Central memory CD4-positive, alpha-beta T cell (primary cell): Measurements from ENCODE around the gene EIF2AK2.
"Not testable (repeated sequence)": the region's sequence is repeated elsewhere in the genome, so short reads cannot be mapped to it uniquely, and the experiment has no call there.

Experiments
- DNase-seq: peaks from one replicate; pipeline ENCODE4 v3.0.0; 2022
- total RNA-seq, 3 experiments: gene quantifications; one replicate each; lab custom pipeline; 2026; lab: John Stamatoyannopoulos, UW

EIF2AK2 gene
- total RNA-seq = 66.4 to 110 (median 77.6) reads per million in 3 experiments

DNA sequence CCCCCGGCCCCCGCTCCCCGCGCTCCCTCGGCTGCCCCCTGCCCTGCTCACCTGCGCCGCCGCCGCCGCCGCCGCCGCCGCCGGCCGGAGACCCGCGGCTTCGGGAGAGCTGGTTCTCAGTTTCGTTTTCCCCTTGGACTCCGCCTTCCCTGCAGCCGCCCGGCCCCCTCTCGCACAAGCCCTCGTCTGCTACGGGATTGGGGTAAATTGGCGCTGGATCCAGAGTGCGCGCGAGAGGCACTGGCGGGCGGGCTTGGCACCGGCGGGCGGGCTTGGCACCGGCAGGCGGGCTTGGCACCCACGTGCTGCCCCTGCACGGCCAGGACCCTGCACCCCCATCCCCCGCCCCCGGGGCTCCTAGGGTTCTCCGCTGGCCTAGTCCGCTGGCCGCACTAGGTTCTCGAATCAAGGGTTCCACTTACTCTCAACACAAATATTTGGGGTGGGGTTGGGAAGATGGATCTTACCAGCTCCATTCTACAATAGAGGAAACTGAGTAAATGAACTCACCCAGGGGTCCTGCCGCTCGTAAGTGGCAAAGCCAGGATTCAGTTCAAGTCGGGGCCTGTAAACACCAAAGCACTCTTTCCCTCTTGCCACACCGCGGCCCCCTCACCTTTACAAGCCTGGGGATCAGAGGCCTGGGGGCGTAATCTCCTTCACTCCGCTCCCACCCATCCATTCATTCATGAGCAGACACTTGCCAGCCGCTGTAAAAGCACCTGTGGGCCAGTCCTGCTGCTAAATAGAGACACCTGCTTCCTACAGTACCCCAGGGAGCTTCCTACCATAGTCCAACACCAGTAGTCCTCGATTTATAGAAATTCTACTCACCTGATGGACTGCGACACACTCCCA is at the start of gene EIF2AK2:
EIF2AK2 (minus strand) TSS at position 124 of the 858 bp plus-strand sequence. CDS start 9,174 bp downstream, outside the sequence.
- peak; percentile 85 for DNase-seq

DNA sequence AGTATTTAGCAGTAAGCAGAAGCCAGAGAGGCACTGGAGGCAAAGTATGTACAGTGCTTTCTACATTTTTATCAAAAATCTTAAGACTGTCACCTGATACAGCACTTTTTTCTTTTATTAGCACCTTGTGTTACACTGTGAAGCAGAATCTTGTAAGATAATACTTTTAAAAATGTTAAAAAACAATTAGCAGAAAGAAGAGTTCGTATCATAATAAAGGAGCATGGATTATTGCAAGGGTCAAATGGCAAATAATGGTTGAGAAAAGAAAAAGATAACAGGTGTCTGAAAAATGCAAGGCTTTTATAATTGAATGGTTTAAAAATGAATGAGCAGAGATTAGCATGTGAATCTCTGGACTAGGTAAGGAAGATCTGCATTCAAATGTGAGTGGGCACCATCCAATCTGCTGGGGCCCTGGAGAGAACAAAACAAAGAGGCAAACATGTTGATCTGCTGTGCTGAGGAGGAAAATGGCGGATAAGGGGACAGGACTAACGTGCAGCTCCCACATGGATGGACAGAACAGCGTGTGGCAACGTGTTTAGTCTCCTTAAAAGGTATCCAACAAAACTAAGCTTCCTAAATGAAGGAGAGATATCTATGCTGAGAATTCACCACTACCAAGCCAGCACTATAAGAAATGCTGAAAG is 49.0 kb upstream of the EIF2AK2 start:
- no peak for DNase-seq

DNA sequence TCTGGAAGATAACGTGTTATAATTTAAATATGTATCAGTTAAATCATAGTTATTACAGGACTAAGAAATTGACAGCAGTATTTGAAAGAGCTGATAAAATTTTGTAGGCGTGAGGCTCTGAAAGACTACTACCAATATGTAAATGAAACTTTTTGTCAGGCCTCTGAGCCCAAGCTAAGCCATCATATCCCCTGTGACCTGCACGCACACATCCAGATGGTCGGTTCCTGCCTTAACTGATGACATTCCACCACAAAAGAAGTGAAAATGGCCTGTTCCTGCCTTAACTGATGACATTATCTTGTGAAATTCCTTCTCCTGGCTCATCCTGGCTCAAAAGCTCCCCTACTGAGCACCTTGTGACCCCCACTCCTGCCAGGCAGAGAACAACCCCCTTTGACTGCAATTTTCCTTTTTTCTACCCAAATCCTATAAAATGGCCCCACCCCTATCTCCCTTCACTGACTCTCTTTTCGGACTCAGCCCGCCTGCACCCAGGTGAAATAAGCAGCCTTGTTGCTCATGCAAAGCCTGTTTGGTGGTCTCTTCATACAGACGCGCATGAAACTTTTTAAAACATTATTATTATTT is 48.4 kb upstream of the EIF2AK2 start:
- not testable (repeated sequence) for DNase-seq

DNA sequence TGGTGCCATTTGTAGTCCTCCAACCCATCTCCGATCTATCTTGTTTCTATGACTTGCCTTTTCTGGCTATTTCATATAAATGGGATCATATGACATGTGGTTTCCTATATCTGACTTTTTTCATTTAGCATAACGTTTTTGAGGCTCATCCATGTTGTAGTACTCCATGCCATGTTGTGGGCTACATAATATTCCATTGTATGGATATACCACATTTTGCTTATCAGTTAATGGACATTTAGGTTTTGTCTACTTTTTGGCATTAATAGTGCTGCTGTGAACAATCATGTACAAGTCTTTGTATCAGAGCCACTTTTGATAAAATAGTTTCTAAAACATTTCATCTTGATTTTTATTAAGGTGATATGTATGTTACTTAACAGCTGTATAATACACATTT is 46.9 kb upstream of the EIF2AK2 start:
- DNase-seq = no peak

DNA sequence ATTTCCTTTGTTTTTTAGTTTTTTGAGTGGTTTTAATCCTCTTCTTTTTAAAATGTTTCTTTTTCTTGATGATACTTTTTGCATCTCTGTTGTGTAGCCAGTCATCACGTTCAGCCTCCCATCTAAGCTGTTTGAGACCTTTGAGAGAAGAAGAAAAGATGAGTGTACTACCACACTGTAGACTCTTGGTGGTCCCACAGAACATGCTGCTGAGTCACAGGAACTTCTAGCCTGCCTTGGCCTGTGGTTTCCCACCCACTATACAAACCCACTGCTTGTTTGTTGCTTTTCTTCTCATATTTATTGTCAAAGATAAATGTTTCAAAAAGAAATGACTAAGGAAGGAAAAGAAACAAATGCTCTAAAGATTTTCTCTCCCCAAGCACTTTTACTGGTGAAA is 45.0 kb upstream of the EIF2AK2 start:
- DNase-seq = no peak

DNA sequence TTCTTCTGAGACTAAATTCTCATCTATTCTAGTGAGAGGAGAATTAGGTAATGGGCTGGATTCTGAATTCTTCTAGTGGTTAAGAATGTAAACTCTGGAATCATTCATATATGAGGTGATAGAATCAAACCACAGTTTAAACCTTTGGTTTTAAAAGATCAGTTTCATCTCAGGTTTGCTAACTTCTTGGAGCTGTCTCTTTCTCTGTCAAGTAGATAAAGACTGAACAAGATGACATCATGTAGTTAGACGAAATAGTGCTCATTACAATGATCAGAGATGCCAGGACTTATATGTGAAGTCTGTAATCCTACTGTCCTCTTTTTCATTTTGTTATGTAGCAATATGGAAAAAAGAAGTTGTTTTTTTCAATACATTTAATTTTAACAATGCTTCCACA is 44.4 kb upstream of the EIF2AK2 start:
- no peak for DNase-seq

DNA sequence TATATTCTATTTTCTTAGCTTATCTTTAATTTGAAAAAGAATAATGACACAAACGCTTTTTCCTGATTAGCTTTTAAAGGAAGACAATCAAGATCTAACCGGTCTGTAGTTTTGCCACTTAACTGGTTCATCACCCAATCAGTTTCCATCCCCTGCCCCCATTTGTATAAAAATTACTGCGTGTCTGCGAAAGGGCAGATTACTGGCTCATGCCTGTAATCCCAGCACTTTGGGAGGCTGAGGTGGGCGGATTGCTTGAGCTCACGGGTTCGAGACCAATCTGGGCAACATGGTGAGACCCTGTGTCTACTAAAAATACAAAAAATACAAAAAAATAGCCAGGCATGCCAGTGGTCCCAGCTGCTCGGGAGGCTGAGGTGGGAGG is 41.9 kb upstream of the EIF2AK2 start:
- DNase-seq = no peak

DNA sequence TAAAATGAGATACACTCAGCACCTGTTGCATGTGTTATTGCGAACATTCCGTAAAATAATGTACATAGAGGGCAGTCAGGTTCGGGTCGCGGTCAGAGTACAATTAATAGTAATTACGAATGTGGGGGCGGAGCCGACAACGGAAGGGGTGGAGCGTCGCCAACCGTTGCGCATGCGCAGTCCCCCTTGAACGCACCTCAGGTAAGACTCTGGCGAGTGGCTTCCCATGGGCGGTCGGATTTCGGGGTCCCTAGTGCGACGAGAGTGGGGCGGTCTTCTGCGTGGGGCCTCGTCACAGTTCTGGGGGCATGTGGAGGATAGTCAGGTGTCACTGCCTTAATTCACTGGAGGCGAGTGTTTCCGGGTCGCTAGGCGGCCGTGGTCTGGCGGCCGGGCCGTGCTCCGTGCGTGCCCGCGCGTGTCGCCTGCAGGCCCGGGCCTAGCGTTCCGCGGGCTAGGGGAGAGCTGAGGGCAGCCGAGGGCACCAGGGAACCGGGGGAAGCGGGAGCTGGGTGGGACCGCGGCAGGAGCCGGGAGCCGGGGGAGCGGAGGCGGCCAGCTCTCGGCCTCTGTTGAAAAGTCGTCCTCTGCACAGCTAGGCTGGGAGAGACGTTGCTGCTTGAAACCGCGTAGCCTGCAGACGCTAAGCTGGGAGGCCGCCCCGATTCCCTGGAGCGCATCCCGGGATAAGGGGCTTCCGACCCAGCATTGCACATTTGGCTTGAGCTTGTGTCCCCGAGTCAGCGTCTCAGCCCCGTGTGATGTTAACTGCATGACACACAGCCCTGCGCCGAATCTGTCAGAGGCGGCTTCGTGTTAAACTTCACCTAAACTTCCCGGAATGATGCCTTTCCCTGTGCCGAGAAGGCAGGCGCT is 39.8 kb upstream of the EIF2AK2 start, which contains the start of gene CEBPZOS:
CEBPZOS (plus strand) TSS at position 177 of the 876 bp plus-strand sequence. CDS start 3,209 bp downstream, outside the sequence.
- DNase-seq = peak; percentile 87

DNA sequence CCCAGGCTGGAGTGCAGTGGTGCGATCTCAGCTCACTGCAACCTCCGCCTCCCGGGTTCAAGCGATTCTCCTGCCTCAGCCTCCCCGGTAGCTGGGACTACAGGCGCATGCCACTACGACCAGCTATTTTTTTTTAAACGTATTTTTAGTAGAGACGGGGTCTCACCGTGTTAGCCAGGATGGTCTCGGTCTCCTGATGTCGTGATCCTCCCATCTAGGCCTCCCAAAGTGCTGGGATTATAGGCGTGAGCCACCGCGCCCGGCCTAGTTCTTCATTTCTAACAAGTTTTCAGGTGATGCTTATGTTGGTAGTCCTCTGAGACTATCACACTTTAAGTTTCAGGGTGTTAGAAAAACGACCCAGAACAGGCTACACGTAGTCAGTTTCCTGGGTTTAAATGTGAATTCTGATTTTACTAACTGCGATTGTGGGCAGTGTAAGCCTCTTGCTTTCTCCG is 39.1 kb upstream of the EIF2AK2 start:
- not testable (repeated sequence) for DNase-seq

DNA sequence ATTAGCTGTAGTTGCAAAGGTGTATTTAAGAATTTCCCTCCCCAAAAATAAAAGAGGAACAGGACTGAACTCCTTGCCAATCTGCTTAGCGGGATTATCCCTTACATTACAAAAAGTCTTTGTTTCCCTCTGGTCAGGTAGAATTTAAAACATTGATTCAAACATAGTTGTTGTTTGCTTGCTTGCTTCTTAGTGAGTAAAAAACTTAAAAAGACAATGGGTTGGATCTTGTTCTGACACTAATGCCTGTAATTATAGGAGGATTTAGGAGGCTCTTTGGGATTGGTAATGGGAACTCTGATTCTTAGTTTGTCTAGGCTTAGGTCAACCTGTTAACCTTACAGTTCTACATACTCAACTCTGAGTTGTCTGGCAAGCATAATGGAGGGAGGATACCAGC is 35.8 kb upstream of the EIF2AK2 start:
- no peak for DNase-seq

DNA sequence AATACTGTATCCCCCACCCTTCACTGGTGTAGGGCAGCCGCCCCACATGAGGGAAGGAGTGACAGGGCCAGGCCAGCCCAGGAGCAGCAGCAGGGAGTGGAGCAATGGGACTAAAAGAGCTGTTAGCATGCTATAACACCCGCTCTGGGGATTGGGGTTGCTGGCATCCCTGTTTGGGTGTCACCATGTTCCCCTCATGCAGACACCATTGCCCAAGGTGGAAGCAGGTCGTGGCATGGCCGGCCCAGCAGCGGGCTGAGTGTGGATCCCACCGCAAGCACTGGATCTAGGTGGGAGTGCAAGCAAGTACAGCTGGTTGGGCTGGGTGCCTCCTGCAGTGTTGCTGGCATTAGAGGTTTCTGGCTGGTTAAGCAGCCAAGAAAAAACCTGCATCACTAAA is 35.0 kb upstream of the EIF2AK2 start:
- DNase-seq = no peak

DNA sequence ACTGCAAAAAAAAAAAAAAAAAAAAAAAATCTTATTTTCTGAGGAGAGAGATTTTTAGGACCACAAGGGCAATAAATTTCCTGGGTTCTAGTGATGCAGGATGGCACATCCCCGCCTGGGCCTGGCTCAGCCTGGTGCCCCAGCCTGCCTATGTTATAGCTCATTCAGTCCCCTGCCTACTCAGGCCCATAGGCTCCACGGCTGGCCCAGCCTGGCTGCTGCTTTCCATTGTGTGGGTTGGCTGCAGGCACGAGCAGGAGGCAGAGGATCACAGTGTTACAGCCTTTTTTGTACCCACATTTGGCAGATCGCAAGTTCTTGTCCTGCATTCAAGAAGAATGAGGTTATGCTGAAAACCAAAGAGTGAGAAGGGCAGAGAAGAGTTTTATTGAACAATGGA is 34.5 kb upstream of the EIF2AK2 start:
- no peak for DNase-seq

DNA sequence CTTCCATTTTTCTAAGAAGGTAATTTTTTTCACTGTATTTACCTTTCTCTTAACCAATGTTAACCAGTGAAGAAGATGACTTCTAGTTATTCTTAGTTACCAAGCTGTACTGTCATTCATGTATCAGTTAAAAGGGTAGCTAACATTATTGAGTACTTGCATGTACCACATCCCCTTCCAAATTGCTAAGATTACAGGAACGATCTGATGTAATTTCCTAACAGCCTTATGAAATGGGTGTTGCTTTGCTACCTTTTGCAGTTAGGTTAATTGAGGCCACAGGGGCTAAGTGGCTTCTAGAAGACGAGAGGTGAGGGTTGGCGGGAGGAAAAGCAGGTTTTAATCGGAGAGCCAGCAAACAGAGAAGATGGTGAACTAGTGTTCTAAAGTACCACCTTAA is 33.5 kb upstream of the EIF2AK2 start:
- DNase-seq = no peak

DNA sequence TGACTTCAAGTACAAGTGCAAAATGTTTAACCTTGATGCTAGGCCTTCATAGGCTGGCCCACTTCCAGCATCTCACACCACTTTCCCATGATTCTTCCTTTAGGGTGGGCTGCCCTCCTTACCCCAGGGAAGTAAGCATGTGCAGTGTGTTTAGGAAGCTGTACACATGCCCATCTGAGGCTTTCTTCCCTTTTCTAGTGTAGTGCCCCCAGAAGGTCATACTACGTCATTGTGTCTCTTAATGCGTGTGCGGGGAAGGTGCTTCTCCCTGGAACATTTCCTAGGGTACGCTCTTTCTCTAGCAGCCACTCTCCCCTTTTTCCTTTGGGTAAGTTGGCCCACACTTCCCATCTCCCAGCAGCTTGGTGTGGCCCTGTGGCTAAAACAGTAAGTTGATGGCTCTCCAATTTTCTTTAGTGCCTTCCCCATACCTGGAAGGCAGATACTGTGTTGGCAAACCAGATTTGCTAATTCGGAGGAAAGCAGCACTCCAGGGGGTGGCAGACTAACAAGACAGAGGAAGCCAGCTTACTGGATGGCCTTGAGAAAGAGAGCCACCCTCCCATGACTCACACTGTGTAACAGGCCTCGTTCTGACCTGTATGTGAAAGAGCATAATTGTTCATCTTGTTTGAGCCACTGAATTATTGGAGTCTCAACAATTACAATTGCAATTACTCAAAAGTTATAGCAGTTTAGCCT is 32.8 kb upstream of the EIF2AK2 start:
- DNase-seq = no peak

DNA sequence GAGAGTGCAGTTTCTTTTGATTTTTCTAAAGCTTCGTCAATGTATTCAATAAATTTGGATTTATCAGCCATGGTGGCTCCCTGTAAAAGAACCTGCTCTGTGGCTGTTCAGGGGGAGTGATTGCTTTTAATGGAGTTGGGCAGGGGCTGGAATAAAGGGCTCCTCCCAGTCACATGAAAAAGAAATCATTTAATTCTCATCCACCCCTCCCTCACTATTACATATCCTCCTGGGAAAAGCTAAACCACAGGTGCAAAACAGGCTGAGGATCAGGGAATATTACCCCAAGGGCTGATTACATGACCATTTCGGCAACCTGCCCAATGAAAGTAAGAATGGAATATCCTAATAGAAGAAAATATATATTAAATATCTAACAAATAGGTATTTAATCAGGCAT is 31.8 kb upstream of the EIF2AK2 start, which contains the start of gene SULT6B1:
SULT6B1 (minus strand) TSS at position 101 of the 400 bp plus-strand sequence; CDS start at position 71, 30 bp downstream.
- DNase-seq = no peak

DNA sequence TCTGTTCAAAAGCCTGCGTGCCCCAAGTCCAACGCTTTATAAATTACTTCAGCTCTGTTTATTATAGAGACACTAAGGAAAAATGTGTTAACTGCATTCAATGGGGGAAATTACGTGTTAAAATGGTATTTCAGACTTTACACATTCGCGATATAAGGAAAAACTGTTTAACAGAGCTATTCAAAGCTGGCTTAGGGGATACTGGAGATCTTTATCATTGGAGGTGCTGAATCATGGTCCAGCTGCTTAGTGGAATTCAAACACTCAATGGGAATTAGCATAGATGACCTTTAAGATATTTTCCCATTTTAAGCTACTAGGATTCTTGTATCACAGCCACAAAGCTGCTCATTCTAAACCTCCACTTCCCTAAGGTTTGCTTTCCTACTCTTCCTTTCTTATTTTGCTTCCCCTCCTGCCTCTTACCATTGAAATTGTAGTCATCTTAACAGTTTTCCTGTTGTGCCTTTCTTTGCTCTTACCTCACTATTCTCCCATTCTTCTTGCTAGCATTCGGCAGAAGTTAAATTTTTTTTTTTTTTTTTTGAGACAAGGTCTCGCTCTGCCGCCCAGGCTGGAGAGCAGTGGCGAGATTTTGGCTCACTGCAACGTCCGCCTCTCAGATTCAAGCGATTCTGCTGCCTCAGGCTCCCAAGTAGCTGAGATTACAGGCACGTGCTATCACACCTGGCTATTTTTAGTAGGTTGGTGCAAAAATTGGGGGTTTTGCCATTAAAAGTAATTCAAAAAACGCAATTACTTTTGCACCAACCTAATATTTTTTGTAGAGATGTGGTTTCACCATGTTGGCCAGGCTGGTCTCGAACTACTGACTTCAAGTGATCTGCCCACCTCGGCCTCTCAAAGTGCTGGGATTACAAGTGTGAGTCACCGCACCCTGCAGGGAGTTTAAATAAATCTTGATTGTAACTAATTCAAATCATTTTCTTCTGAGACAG is 25.2 kb upstream of the EIF2AK2 start:
- no peak for DNase-seq

DNA sequence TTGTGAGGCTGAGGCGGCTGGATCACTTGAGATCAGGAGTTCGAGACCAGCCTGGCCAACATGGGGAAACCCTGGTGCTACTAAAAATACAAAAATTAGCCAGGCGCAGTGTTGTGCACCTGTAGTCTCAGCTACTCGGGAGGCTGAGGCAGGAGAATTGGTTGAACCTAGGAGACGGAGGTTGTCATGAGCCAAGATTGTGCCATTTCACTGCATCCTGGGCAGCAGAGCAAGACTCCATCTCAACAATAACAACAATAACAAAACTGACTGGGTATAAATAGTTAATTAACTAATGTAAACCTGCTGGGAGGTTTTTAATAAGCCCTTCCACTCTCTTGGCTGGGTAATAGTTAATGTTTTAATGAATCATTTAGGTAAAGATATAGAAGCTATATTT is 23.9 kb upstream of the EIF2AK2 start:
- no peak for DNase-seq

DNA sequence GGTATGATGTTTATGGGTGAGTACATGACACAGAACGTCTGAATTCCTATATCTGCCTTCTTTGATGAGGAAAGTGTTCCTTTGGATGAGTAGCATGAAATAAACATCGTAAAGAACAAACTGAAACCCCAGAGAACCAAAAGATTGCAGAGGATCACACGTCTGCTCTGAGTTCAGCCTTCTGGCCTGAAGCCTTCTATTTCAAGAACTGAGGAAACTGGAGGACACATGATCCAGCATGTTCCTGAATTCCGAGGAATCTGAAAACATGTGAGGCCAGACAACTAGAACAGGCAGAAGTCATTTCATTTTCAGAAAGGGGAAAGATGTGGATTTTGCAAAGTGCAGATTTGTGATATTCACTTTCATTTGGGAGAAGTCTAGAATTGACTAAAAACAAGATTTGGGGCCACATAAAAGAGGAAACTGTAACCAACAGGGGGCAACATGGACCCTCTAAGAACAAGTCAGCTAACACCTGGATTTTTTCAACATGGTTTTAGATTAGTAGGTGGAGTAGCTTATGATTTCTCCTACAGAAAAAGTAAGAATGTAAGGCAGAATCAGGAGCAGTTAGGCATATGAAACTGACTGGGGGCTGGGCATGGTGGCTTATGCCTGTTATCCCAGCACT is 23.3 kb upstream of the EIF2AK2 start:
- no peak for DNase-seq

DNA sequence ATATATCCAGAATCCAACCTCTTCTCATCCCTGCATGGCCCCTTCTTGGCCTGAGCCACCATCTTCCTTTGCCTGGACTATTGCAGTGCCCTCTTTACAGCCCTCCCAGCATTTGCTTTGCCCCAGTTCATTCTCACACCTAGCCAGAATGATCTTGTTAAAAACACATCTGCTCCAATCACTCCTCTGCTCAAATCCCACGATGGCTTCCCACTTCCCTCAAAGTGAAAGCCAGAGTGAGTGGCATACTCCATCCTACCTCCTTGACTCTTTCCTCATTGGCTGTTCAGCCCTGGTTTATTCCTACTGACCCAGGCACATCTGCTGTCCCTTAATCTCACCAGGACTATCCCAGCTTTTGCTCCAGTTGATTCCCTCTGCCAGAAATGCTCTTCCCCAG is 17.0 kb upstream of the EIF2AK2 start:
- DNase-seq = no peak

DNA sequence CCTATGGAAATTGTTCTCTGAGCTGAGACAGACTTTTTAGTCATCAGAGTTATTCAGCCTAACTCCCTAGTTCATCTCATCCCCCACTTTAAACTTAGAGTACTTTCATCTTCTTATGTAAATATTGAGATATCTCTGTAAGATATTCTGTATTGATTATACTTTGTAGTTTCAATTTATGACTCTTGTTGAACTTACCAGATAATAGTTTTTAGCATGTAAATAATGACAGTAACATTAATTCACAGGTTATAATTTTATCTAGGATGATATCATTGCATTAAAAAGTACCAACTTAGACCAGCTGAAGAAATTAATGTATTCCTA is 14.8 kb upstream of the EIF2AK2 start:
- no peak for DNase-seq
